GM15510 (cell line): ENCODE results near the gene PGRMC1.

Source experiments
- POLR2A ChIP-seq: IDR thresholded peaks from 3 replicates; pipeline ENCODE4 v1.6.1; 2011; ENCODE audit warnings: borderline replicate concordance; ENCODE audit not compliant: insufficient read length; ENCODE audit errors: extremely low read depth

Gene PGRMC1

GRCh38 chrX:119273420-119274192, 37.5 kb downstream of the PGRMC1 start:
- no peak for TF ChIP-seq POLR2A

- TF ChIP-seq POLR2A, result no peak
Measured at GRCh38 chrX:119288890-119289393, 52.9 kb downstream of the PGRMC1 start.

GRCh38 chrX:119290476-119290875, 54.4 kb downstream of the PGRMC1 start:
- no peak for TF ChIP-seq POLR2A

- TF ChIP-seq POLR2A, result no peak
Measured at GRCh38 chrX:119292445-119292844, 56.4 kb downstream of the PGRMC1 start.
